ENCODE results near the gene FHIT.
"Not testable (repeated sequence)": the region's sequence is repeated elsewhere in the genome, so short reads cannot be mapped to it uniquely, and the experiment has no call there.

FHIT gene

GRCh38 chr3:60696428-60697125, 554.7 kb downstream of the FHIT start:
- no peak for DNase-seq

GRCh38 chr3:60675424-60675823, 575.8 kb downstream of the FHIT start:
- no peak for DNase-seq

- no peak for DNase-seq
Measured at GRCh38 chr3:60674870-60675269, 576.4 kb downstream of the FHIT start.

- DNase-seq, result no peak
Measured at GRCh38 chr3:60673123-60673522, 578.1 kb downstream of the FHIT start.

- not testable (repeated sequence) for DNase-seq
Measured at GRCh38 chr3:60672337-60672736, 578.9 kb downstream of the FHIT start.

- no peak for DNase-seq
Measured at GRCh38 chr3:60669636-60670035, 581.6 kb downstream of the FHIT start.

- DNase-seq, result no peak
Measured at GRCh38 chr3:60660026-60660425, 591.2 kb downstream of the FHIT start.

- no peak for DNase-seq
Measured at GRCh38 chr3:60659098-60659497, 592.2 kb downstream of the FHIT start.

GRCh38 chr3:60657972-60658371, 593.3 kb downstream of the FHIT start:
- no peak for DNase-seq

GRCh38 chr3:60652829-60653228, 598.4 kb downstream of the FHIT start:
- no peak for DNase-seq

- DNase-seq, result no peak
Measured at GRCh38 chr3:60651799-60652198, 599.5 kb downstream of the FHIT start.

- no peak for DNase-seq
Measured at GRCh38 chr3:60650171-60650570, 601.1 kb downstream of the FHIT start.

GRCh38 chr3:60645801-60646200, 605.5 kb downstream of the FHIT start:
- no peak for DNase-seq

GRCh38 chr3:60643831-60644230, 607.4 kb downstream of the FHIT start:
- no peak for DNase-seq

- DNase-seq, result no peak
Measured at GRCh38 chr3:60641354-60641753, 609.9 kb downstream of the FHIT start.

GRCh38 chr3:60636846-60637245, 614.4 kb downstream of the FHIT start:
- DNase-seq, result no peak

- DNase-seq, result no peak
Measured at GRCh38 chr3:60633644-60634043, 617.6 kb downstream of the FHIT start.

- no peak for DNase-seq
Measured at GRCh38 chr3:60631509-60631908, 619.7 kb downstream of the FHIT start.

GRCh38 chr3:60630953-60631352, 620.3 kb downstream of the FHIT start:
- no peak for DNase-seq

- no peak for DNase-seq
Measured at GRCh38 chr3:60629816-60630215, 621.4 kb downstream of the FHIT start.

- no peak for DNase-seq
Measured at GRCh38 chr3:60622349-60622748, 628.9 kb downstream of the FHIT start.

GRCh38 chr3:60617188-60617587, 634.1 kb downstream of the FHIT start:
- DNase-seq, result no peak

GRCh38 chr3:60613769-60614303, 637.4 kb downstream of the FHIT start:
- no peak for DNase-seq

GRCh38 chr3:60610441-60611112, 640.7 kb downstream of the FHIT start:
- no peak for DNase-seq

Measured in T-helper 1 cell (primary cell).